Mesothelial cell of epicardium (in vitro differentiated cells): ENCODE data around the gene PRMT3. TPM values are rescaled to one million over a fixed set of nuclear protein-coding genes. Genes with fewer than 3 reads are reported as not detected.

Source experiments
- DNase-seq, 2 experiments: peaks; one replicate each; pipeline ENCODE4 v3.0.0; 2021; ENCODE audit warnings: low spot score in 2 of 2; ENCODE audit not compliant: unreplicated experiment in 2 of 2
- H3K27ac Mint-ChIP-seq: 2 replicates; pipeline ENCODE4 v1.8.0; 2021; ENCODE audit warnings: mixed read lengths
- H3K27me3 Mint-ChIP-seq: 2 replicates; pipeline ENCODE4 v1.8.0; 2021; ENCODE audit warnings: low read depth, mixed read lengths
- H3K36me3 Mint-ChIP-seq: 2 replicates; pipeline ENCODE4 v1.8.0; 2021; ENCODE audit warnings: mixed read lengths
- H3K4me1 Mint-ChIP-seq: 2 replicates; pipeline ENCODE4 v1.8.0; 2021; ENCODE audit warnings: mixed read lengths
- H3K4me3 Mint-ChIP-seq: 2 replicates; pipeline ENCODE4 v1.8.0; 2021; ENCODE audit warnings: mild to moderate bottlenecking, moderate library complexity, mixed read lengths
- H3K9me3 Mint-ChIP-seq: 2 replicates; pipeline ENCODE4 v1.8.0; 2021; ENCODE audit warnings: mixed read lengths
- CTCF ChIP-seq: fragments of 200-600 bp; sonication (generic); IDR thresholded peaks from one replicate; pipeline ENCODE4 v1.5.0; 2021; ENCODE audit warnings: antibody characterized with exemption; ENCODE audit not compliant: unreplicated experiment
- total RNA-seq: library from RNA; stranded (reverse); gene quantifications from 3 replicates; pipeline ENCODE4 v1.2.1, GENCODE V29; 2021

PRMT3 gene
- total RNA-seq, 1 donor from 2014 or later: 19.2 TPM

DNA sequence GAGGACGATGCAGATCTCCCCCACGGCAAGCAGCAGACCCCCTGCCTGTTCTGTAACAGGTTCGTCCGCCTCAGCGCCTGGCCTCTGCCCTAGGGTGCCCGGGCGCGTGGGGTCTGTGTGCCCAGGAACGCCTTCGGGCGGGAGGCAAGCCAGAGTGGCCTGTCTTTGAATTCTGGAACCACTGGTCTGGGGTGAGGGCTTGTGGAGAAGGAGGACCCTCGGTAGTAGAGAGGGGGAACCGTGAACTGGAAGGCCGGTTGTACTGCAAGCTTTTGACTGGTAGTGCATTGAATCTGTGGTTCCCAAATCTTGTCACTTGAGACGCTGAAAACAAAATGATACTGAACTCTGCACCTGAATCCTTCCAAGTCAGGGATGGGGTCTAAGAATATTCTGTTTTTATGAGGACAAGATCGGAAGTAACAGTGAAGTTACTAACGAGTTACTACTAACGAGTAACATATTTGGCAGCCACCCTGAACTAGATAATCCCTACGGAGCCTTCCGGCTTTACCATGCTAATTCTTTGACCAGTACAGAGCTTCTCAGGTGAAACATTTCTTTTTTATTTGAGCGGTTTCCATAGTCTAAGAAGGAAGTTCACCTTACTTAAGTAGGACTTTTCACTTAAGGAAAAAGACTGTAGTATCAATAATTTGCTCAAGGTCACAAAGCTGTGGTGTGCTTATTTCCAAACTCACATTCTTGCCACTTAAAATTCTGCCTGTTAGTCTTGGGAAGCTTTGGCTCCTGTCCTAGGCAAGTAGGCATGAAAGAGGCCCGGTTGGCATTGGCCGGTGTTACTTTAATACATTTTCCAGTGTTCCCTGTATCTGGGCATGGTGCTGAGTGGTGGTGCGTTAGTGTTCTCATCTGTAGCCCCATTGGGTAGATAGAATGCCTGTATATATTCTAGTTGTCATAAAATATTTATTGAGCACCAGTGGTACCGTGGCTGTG, 860 bp downstream of the PRMT3 start:
- Mint-ChIP-seq H3K36me3 (peaks cover 10% of the 10 kb centered on the region), H3K4me3 (peak overlapping the region; percentile 98), H3K9me3 (no peaks in the 10 kb centered on the region), H3K4me1 (peaks cover 14% of the 10 kb centered on the region), H3K27me3 (no peaks in the 10 kb centered on the region), H3K27ac (peak overlapping the region; percentile 92)
- no peak for DNase-seq
- no peak for TF ChIP-seq CTCF

- H3K27ac Mint-ChIP-seq: no peak overlapping the region
- no peaks in the 10 kb centered on the region for H3K27me3 Mint-ChIP-seq
- no peak for DNase-seq
- no peaks in the 10 kb centered on the region for H3K4me1 Mint-ChIP-seq
- peaks cover 24% of the 10 kb centered on the region for H3K36me3 Mint-ChIP-seq
- H3K4me3 Mint-ChIP-seq: no peak overlapping the region
- peak; percentile 24 for TF ChIP-seq CTCF
- H3K9me3 Mint-ChIP-seq: no peaks in the 10 kb centered on the region
Observed at GRCh38 chr11:20397281-20397680, 9.8 kb downstream of the PRMT3 start.

DNA sequence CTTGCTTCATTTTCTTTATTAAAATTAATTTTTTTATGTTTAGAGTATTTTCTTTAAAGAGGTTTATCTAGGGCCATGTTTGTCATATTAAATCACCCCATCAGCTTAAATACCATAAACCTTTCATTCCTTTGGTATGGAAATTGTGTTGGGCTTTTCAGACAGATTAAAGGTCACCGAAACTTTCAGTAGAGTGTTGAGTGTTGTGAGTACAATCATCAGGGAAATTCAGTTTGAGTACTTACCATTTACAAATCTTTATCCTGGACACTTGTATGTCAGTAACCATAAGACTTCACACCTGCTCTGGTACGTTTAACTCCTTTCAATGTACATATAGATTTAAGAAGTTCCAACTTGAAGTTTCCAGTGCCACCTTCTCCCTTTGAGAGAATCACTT, 12.0 kb downstream of the PRMT3 start:
- no peaks in the 10 kb centered on the region for H3K9me3 Mint-ChIP-seq

DNA sequence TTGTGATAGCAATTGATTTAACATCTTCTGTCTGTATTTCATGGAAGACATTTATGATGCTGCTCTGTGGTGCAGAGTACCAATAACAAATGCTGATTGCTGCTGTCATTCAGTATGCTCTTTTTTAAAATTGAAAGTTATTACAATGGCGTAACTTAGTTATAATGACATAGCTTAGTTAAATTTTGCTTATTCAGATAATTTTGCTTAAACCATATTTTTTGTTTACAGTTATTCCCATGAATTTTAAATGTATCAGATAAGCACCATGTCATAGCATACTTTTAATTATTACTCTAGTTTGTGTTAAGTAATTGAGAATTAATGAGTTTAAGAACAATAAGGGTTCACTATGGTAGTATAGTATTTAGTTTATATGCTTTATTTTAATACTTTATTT, 15.5 kb downstream of the PRMT3 start:
- Mint-ChIP-seq H3K27me3 (no peaks in the 10 kb centered on the region), H3K9me3 (no peaks in the 10 kb centered on the region), H3K4me3 (no peak overlapping the region), H3K36me3 (peaks cover 10% of the 10 kb centered on the region), H3K4me1 (no peaks in the 10 kb centered on the region), H3K27ac (no peak overlapping the region)
- DNase-seq: no peak
- TF ChIP-seq CTCF: no peak

More for the DNA sequence above, 12.0 kb downstream of the PRMT3 start:
- no peaks in the 10 kb centered on the region for H3K4me1 Mint-ChIP-seq
- H3K36me3 Mint-ChIP-seq: peaks cover 23% of the 10 kb centered on the region
- no peak for TF ChIP-seq CTCF
- H3K27me3 Mint-ChIP-seq: no peaks in the 10 kb centered on the region
- no peak overlapping the region for H3K27ac Mint-ChIP-seq
- DNase-seq: no peak
- no peak overlapping the region for H3K4me3 Mint-ChIP-seq

DNA sequence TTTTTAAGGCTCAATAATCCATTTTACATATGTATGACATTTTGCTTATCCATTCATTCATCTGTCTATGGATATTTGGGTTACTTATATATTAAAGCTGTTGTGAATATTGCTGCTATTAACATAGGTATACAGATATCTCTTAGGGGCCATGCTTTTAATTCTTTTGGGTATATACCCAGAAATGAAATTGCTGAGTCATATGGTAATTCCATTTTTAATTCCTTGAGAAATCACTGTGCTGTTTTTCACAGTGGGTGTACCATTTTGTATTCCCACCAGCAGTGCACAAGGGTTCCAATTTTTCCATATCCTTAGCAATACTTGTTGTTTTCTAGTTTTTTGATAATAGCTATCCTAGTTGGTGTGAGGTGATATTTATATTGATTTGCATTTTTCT, 19.0 kb downstream of the PRMT3 start:
- no peak overlapping the region for H3K4me3 Mint-ChIP-seq
- H3K27ac Mint-ChIP-seq: no peak overlapping the region
- H3K36me3 Mint-ChIP-seq: peaks cover 12% of the 10 kb centered on the region

More for the DNA sequence above, 19.0 kb downstream of the PRMT3 start:
- Mint-ChIP-seq H3K4me1 (no peaks in the 10 kb centered on the region), H3K27me3 (no peaks in the 10 kb centered on the region), H3K9me3 (no peaks in the 10 kb centered on the region)
- TF ChIP-seq CTCF: no peak
- DNase-seq: no peak
